ENCODE data around the gene NUTM1.

The NUTM1 gene

GRCh38 chr15:34342737-34343575 lies at the start of gene NUTM1, which contains the start of gene NOP10:
Gene NUTM1, plus strand, starts transcription at chr15:34343315. Its CDS starts 382 bp downstream, at chr15:34343697.
Gene NOP10, minus strand, starts transcription at chr15:34343136. Its CDS starts 63 bp downstream, at chr15:34343073.
- peak; percentile 92 to 95 for DNase-seq

GRCh38 chr15:34297059-34297458 lies 46.1 kb upstream of the NUTM1 start:
- no peak for DNase-seq

GRCh38 chr15:34301058-34301457 lies 42.1 kb upstream of the NUTM1 start:
- no peak for DNase-seq

GRCh38 chr15:34304613-34305012 lies 38.5 kb upstream of the NUTM1 start:
- no peak for DNase-seq

- no peak for DNase-seq
Observed at GRCh38 chr15:34311563-34311962, 31.6 kb upstream of the NUTM1 start.

GRCh38 chr15:34314491-34315490 lies 28.3 kb upstream of the NUTM1 start:
- DNase-seq = no peak

- peak; percentile 19 to 30 for DNase-seq
Observed at GRCh38 chr15:34318277-34319079, 24.6 kb upstream of the NUTM1 start.

GRCh38 chr15:34323217-34323616 lies 19.9 kb upstream of the NUTM1 start:
- DNase-seq = no peak

- DNase-seq = no peak
Observed at GRCh38 chr15:34324933-34325332, 18.2 kb upstream of the NUTM1 start.

- DNase-seq = no peak
Observed at GRCh38 chr15:34325368-34325767, 17.7 kb upstream of the NUTM1 start.

- peak in 1 of 2 donors; percentile 14 for DNase-seq
Observed at GRCh38 chr15:34327906-34328305, 15.2 kb upstream of the NUTM1 start.

GRCh38 chr15:34329006-34329405 lies 14.1 kb upstream of the NUTM1 start:
- DNase-seq = no peak

- no peak for DNase-seq
Observed at GRCh38 chr15:34330279-34330678, 12.8 kb upstream of the NUTM1 start.

GRCh38 chr15:34331809-34332208 lies 11.3 kb upstream of the NUTM1 start:
- DNase-seq = peak in 1 of 2 donors; percentile 43

GRCh38 chr15:34332553-34333120 lies 10.5 kb upstream of the NUTM1 start:
- DNase-seq = no peak

GRCh38 chr15:34334672-34335071 lies 8.4 kb upstream of the NUTM1 start:
- no peak for DNase-seq

GRCh38 chr15:34335176-34336032 lies 7.7 kb upstream of the NUTM1 start:
- DNase-seq = peak in 1 of 2 donors; percentile 45

GRCh38 chr15:34336231-34336990 lies 6.7 kb upstream of the NUTM1 start:
- DNase-seq = peak; percentile 12 to 24

GRCh38 chr15:34336991-34337556 lies 6.0 kb upstream of the NUTM1 start:
- peak; percentile 21 to 27 for DNase-seq
